ENCODE results near the gene MYRIP.

- TF ChIP-seq TSHZ2 (CRISPR knock-in tag; IDR thresholded peaks at IDR 0.05) = no peak
- no peak for TF ChIP-seq RARB (CRISPR knock-in tag; IDR thresholded peaks at IDR 0.05)
- no peak for TF ChIP-seq ISL1 (CRISPR knock-in tag; IDR thresholded peaks at IDR 0.05)
- no peak for TF ChIP-seq ZFP30 (CRISPR knock-in tag; IDR thresholded peaks at IDR 0.05)
- TF ChIP-seq PPARA (CRISPR knock-in tag; IDR thresholded peaks at IDR 0.05; ENCODE audit: borderline replicate concordance) = no peak
- TF ChIP-seq, protein P1, sequence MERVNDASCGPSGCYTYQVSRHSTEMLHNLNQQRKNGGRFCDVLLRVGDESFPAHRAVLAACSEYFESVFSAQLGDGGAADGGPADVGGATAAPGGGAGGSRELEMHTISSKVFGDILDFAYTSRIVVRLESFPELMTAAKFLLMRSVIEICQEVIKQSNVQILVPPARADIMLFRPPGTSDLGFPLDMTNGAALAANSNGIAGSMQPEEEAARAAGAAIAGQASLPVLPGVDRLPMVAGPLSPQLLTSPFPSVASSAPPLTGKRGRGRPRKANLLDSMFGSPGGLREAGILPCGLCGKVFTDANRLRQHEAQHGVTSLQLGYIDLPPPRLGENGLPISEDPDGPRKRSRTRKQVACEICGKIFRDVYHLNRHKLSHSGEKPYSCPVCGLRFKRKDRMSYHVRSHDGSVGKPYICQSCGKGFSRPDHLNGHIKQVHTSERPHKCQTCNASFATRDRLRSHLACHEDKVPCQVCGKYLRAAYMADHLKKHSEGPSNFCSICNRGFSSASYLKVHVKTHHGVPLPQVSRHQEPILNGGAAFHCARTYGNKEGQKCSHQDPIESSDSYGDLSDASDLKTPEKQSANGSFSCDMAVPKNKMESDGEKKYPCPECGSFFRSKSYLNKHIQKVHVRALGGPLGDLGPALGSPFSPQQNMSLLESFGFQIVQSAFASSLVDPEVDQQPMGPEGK (CRISPR knock-in tag; IDR thresholded peaks at IDR 0.05; ENCODE audit: borderline replicate concordance) = no peak
- no peak for TF ChIP-seq SNAI2 (CRISPR knock-in tag; IDR thresholded peaks at IDR 0.05)
- no peak for TF ChIP-seq ZC3H10 (CRISPR knock-in tag; IDR thresholded peaks at IDR 0.05)
- no peak for TF ChIP-seq ZNF70 (CRISPR knock-in tag; IDR thresholded peaks at IDR 0.05)
- TF ChIP-seq ARNTL (CRISPR knock-in tag; IDR thresholded peaks at IDR 0.05; ENCODE audit: borderline replicate concordance, low read depth) = no peak
- no peak for TF ChIP-seq TCF4 (CRISPR knock-in tag; IDR thresholded peaks at IDR 0.05; ENCODE audit: borderline replicate concordance)
- TF ChIP-seq ESRRG (CRISPR knock-in tag; IDR thresholded peaks at IDR 0.05) = no peak
- TF ChIP-seq POU6F1 (CRISPR knock-in tag; IDR thresholded peaks at IDR 0.05; ENCODE audit: borderline replicate concordance, low read depth) = no peak
- TF ChIP-seq ZFP3 (CRISPR knock-in tag; IDR thresholded peaks at IDR 0.05) = no peak
Measured at GRCh38 chr3:40124918-40125317, 315.5 kb downstream of the MYRIP start.
